NCI-H1105 (cell line): ENCODE results near the gene PRAMEF5.
"Not testable (repeated sequence)": the region's sequence is repeated elsewhere in the genome, so short reads cannot be mapped to it uniquely, and the experiment has no call there.

Experiments
- DNase-seq: peaks from one replicate; lab custom pipeline; 2025; lab: John Stamatoyannopoulos, UW

Gene PRAMEF5

DNA sequence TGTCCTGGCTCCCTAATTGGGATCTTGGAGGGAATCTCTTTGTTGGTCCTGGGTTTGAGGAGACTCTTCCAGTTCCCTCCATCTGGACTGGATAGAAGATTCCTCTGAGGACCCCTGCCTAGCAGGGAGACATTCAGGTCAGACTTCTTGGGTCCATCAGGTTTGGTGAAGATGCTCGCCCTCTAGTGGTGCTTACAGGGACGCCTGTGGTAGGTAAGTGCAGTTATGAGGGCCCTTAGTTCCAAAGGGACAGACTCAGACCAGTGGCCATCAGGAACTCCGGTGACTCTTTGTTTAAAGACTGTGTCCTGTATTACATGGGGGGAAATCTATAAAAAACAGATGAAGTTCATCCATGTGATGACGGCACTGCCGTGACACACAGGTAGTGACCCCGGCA, 23.0 kb downstream of the PRAMEF5 start:
- DNase-seq = not testable (repeated sequence)

DNA sequence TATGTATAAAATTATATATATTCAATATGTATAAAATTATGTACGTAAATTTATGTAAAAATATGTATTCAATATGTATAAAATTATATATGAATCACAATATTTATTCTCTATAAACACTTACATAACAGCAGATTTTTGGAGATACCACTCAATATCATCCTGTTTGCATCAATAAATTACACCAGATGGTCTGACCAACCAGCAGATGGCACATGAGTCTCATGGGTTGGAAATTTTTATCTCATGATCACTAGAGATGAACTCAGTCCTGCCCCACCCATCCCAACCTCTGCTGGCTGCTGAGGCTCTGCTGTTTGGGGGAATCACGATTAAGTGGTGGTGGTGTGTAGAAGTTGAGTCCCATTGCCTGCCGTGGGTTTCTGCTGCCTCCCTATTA, 25.6 kb downstream of the PRAMEF5 start:
- not testable (repeated sequence) for DNase-seq

DNA sequence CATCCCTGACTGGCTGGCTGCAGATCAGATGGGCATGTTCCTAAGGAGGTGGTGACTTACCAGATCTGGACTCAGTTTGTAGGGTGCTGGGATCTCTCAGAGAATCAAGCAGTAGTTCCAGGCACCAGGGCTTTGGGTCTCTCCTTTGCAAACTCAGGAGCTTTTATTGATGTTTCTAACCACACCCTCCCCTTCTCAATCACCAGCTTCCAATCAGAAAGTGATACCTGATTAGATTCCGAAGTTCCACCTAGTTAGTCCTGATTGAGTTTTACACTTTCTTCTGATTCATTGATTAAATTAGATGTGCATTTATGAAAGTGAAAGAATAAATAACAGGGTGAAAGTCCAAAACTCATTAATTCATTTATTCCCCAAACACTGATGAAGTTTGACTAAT, 31.0 kb downstream of the PRAMEF5 start, which contains the start of gene PRAMEF8:
Gene PRAMEF8, minus strand, starts transcription at position 101 of the 400 bp plus-strand sequence. CDS start 1,046 bp downstream, outside the sequence.
- DNase-seq = not testable (repeated sequence)

DNA sequence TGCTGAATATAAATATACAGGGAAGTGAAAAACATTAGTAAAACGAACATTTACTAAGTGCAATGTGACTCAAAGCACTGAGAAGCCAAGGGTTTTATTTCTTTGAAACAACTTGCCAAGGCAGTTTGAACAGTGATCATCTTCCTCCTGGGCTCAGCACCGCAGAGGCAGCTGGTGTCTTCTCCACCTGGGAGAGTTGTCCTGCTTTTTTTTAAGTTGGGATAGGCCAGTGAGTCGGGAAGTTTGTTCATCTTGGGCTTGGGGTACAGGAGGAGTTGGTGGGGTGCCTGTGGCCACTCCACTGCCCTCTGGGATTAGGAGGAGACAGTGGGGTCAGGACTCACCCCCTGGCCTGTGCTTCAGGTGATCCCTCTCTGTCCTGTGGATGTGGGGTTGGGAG, 35.0 kb downstream of the PRAMEF5 start:
- not testable (repeated sequence) for DNase-seq

DNA sequence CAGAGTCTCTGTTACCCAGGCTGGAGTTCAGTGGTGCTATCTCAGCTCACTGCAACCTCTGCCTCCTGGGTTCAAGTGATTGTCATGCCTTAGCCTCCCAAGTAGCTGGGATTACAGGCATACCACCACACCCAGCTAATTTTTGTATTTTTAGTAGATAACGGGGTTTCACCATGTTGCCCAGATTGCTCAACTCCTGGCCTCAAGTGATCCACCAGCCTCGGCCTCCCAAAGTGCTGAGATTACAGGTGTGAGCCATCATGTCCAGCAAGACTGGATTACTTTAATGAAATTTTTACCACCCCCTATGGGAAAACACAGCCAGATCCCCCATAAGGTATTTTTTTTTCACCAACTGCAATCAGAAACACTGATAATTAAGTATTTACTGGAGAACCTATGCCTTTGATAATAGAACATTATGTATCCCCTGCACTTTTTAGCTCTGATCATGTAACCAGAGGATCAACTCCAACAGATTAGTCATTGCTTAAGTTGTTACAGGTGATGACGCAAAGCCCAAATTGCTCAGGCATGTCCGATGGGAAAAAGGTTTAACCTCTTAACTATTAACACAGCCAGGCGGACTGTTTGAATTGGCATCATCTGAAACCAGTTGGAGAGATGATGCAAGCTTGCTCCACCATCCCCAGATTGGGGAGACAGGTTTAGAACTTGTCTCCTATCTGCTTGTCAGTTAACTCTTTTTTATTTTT, 43.4 kb downstream of the PRAMEF5 start:
- DNase-seq = not testable (repeated sequence)

DNA sequence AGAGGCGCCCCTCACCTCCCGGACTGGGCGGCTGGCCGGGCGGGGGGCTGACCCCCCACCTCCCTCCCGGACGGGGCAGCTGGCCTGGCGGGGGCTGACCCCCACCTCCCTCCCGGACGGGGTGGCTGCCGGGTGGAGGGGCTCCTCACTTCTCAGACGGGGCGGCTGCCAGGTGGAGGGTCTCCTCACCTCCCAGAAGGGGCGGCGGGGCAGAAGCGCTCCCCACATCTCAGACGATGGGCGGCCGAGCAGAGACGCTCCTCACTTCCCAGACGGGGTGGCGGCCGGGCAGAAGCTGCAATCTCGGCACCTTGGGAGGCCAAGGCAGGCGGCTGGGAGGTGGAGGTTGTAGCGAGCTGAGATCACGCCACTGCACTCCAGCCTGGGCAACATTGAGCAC, 44.7 kb downstream of the PRAMEF5 start:
- DNase-seq = not testable (repeated sequence)

DNA sequence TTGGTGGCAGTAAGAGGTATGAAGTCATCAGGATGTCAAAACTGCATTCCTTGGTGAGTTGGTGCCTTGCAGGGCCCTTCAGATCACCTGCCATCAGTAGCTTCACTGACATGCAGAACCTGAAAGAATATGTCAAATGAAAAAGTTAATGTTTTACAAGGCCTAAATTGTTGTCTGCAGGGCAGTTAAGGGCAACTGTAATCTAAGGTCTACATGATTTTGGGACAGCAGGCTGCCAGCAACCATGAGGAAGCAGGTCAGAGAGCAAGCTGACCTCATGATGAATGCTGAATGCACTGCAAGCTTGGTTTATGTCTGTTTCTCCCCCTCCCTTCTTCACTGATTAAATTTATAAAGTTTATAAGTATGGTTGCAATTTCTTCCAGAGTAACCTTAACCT, 48.2 kb downstream of the PRAMEF5 start:
- not testable (repeated sequence) for DNase-seq

DNA sequence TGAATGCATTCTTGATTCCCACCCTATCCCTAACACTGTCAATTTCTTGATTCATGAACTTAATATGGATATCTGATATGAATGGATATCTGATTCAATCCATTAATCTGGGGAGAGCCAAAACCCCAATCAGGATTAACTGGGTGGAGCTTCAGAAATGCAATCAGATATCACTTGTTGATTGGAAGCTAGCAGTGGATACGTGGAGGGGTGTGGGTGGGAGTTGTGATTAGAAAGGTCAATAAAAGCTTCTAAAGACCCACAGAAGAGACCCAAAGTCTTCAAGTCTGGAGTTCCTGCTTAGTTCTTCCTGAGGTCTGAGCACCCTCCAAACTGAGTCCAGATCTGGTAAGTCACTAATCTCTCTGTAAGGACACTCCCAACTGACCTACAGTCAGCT, 49.2 kb downstream of the PRAMEF5 start, which contains the start of gene PRAMEF33:
Gene PRAMEF33, plus strand, starts transcription at position 301 of the 400 bp plus-strand sequence. CDS start 2,416 bp downstream, outside the sequence.
- not testable (repeated sequence) for DNase-seq
